HepG2 (cell line): ENCODE results near the gene IL15.

Source experiments
- ATF1 ChIP-seq: IDR thresholded peaks from 2 replicates; pipeline ENCODE4 v1.6.1; 2016; ENCODE audit warnings: mild to moderate bottlenecking, control low read depth
- CTCF ChIP-seq: sonication (generic); formaldehyde crosslinking; IDR thresholded peaks from 2 replicates; pipeline ENCODE4 v1.5.0; 2020; ENCODE audit warnings: mild to moderate bottlenecking, missing genetic modification reagents, moderate library complexity
- FOSL1 ChIP-seq: sonication (generic); formaldehyde crosslinking; IDR thresholded peaks from 2 replicates; pipeline ENCODE4 v1.9.0; 2021; ENCODE audit warnings: missing genetic modification reagents, borderline replicate concordance
- NCOA1 ChIP-seq: sonication (generic); formaldehyde crosslinking; IDR thresholded peaks from 2 replicates; pipeline ENCODE4 v1.9.0; 2021; ENCODE audit warnings: missing genetic modification reagents
- NR3C1 ChIP-seq: sonication (generic); formaldehyde crosslinking; IDR thresholded peaks from 2 replicates; pipeline ENCODE4 v1.4.0; 2020; ENCODE audit warnings: missing genetic modification reagents
- PAWR ChIP-seq: sonication (generic); formaldehyde crosslinking; IDR thresholded peaks from 2 replicates; pipeline ENCODE4 v1.4.0; 2020; ENCODE audit warnings: missing genetic modification reagents, mild to moderate bottlenecking, borderline replicate concordance
- PHF20 ChIP-seq: sonication (generic); formaldehyde crosslinking; IDR thresholded peaks from 2 replicates; pipeline ENCODE4 v1.5.0; 2020; ENCODE audit warnings: mild to moderate bottlenecking, missing genetic modification reagents
- SMARCC2 ChIP-seq: fragments of 450-650 bp; IDR thresholded peaks from 2 replicates; pipeline ENCODE4 v1.6.1; 2017; ENCODE audit warnings: antibody characterized with exemption, mild to moderate bottlenecking
- ZBTB14 ChIP-seq: sonication (generic); formaldehyde crosslinking; IDR thresholded peaks from 2 replicates; pipeline ENCODE4 v1.4.0; 2020; ENCODE audit warnings: missing genetic modification reagents
- ZNF326 ChIP-seq: sonication (generic); formaldehyde crosslinking; IDR thresholded peaks from 2 replicates; pipeline ENCODE4 v1.4.0; 2020; ENCODE audit warnings: missing genetic modification reagents, borderline replicate concordance
- ZNF773 ChIP-seq: sonication (generic); formaldehyde crosslinking; IDR thresholded peaks from 2 replicates; pipeline ENCODE4 v1.4.0; 2020; ENCODE audit warnings: missing genetic modification reagents, borderline replicate concordance
- TF ChIP-seq, protein P1 (sequence below): sonication (generic); formaldehyde crosslinking; IDR thresholded peaks from 2 replicates; pipeline ENCODE4 v1.4.0; 2020; ENCODE audit warnings: missing genetic modification reagents
- TF ChIP-seq, protein P2 (sequence below): sonication (generic); formaldehyde crosslinking; IDR thresholded peaks from 2 replicates; pipeline ENCODE4 v1.4.0; 2020; ENCODE audit warnings: mild to moderate bottlenecking, missing genetic modification reagents

DNA sequence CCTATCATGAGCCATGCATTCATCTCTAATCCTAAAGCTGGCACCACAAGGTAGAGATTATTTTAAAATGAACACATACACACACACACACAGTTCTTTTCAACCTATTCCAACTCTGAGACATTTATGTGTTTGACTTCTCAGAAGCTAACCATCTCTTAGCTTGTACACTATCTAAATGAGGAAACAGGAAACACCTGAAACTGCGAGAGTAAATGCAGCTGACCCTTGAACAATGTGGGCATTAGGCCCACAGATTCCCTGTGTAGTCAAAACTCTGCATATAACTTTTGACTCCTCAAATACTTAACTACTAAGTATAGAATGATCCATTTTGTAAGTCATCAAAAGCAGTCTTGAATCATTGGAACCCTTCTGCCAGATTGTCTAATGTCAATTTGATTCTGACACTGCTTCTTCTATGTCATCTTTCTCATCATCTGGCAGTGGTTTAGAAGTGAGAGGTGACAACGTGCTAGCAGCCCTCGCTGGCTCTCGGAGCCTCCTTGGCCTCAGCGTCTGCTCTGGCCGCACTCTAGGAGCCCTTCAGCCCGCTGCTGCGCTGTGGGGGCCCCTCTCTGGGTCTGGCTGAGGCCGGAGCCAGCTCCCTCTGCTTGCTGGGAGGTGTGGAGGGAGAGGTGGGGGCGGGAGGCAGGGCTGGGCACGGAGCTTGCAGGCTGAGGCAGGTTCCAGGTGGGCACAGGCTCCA, 21.4 kb upstream of the IL15 start:
- no peak for TF ChIP-seq ZBTB14
- no peak for TF ChIP-seq PHF20
- TF ChIP-seq, protein P1, sequence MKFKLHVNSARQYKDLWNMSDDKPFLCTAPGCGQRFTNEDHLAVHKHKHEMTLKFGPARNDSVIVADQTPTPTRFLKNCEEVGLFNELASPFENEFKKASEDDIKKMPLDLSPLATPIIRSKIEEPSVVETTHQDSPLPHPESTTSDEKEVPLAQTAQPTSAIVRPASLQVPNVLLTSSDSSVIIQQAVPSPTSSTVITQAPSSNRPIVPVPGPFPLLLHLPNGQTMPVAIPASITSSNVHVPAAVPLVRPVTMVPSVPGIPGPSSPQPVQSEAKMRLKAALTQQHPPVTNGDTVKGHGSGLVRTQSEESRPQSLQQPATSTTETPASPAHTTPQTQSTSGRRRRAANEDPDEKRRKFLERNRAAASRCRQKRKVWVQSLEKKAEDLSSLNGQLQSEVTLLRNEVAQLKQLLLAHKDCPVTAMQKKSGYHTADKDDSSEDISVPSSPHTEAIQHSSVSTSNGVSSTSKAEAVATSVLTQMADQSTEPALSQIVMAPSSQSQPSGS = no peak
- no peak for TF ChIP-seq PAWR (CRISPR knock-in tag)
- TF ChIP-seq ZNF773 = no peak
- no peak for TF ChIP-seq NR3C1 (CRISPR knock-in tag)
- no peak for TF ChIP-seq ZNF326 (CRISPR knock-in tag)
- TF ChIP-seq SMARCC2 = no peak
- TF ChIP-seq ATF1 (CRISPR knock-in tag) = no peak
- no peak for TF ChIP-seq CTCF (CRISPR knock-in tag)
- TF ChIP-seq FOSL1 = no peak
- TF ChIP-seq, protein P2, sequence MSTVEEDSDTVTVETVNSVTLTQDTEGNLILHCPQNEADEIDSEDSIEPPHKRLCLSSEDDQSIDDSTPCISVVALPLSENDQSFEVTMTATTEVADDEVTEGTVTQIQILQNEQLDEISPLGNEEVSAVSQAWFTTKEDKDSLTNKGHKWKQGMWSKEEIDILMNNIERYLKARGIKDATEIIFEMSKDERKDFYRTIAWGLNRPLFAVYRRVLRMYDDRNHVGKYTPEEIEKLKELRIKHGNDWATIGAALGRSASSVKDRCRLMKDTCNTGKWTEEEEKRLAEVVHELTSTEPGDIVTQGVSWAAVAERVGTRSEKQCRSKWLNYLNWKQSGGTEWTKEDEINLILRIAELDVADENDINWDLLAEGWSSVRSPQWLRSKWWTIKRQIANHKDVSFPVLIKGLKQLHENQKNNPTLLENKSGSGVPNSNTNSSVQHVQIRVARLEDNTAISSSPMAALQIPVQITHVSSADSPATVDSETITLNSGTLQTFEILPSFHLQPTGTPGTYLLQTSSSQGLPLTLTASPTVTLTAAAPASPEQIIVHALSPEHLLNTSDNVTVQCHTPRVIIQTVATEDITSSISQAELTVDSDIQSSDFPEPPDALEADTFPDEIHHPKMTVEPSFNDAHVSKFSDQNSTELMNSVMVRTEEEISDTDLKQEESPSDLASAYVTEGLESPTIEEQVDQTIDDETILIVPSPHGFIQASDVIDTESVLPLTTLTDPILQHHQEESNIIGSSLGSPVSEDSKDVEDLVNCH (CRISPR knock-in tag) = no peak
- no peak for TF ChIP-seq NCOA1 (CRISPR knock-in tag)
